Cardiac muscle cell (in vitro differentiated cells and primary cell): ENCODE measurements around the gene CHST10. TPM values are rescaled to one million over a fixed set of nuclear protein-coding genes. Genes with fewer than 3 reads are reported as not detected.

Experiments used
- DNase-seq, 2 donors: peaks; one replicate each; pipeline versions ENCODE4 v3.0.0 to v3.0.0-alpha.2; 2010 to 2017; ENCODE audit warnings: low read depth in 1 of 2, low spot score in 1 of 2
- H3K27ac ChIP-seq: fragments of 200-600 bp; sonication (generic); 2 replicates; pipeline ENCODE4 v1.5.1; 2016
- H3K27me3 ChIP-seq: fragments of 200-600 bp; sonication (generic); 2 replicates; pipeline ENCODE4 v1.6.0; 2016; ENCODE audit warnings: control low read depth
- H3K36me3 ChIP-seq: fragments of 200-600 bp; sonication (generic); 2 replicates; pipeline ENCODE4 v1.5.1; 2016; ENCODE audit warnings: control low read depth
- H3K4me1 ChIP-seq: fragments of 200-600 bp; sonication (generic); 2 replicates; pipeline ENCODE4 v1.8.1; 2017; ENCODE audit warnings: low read depth, mild to moderate bottlenecking, mixed run types
- H3K4me3 ChIP-seq: fragments of 200-600 bp; sonication (generic); 2 replicates; pipeline ENCODE4 v1.5.1; 2016; ENCODE audit warnings: mild to moderate bottlenecking
- H3K9me3 ChIP-seq: fragments of 200-600 bp; sonication (generic); 2 replicates; pipeline ENCODE4 v1.5.1; 2017; ENCODE audit warnings: low read depth, mild to moderate bottlenecking, control low read depth
- polyA plus RNA-seq: library from polyadenylated mRNA; unstranded; fragments of >200 nt; fragmentation: Nextera tagmentation; extraction: Ambion mirVana; gene quantifications from 2 replicates; pipeline ENCODE4 v1.2.1, GENCODE V29; 2016
- total RNA-seq: library from RNA; depleted of rRNA; stranded (reverse); fragments of >200 nt; gene quantifications from 2 replicates; pipeline ENCODE4 v1.2.3, GENCODE V29; 2016
- TF ChIP-seq, protein P1 (sequence below): IDR thresholded peaks from 2 replicates; pipeline ENCODE4 v1.5.1; 2012; ENCODE audit warnings: low read depth, mild to moderate bottlenecking, low read length

The CHST10 gene
- total and polyA plus RNA-seq, 2 experiments from 2014 or later = 21.0 to 22.2 TPM

GRCh38 chr2:100422320-100423055, 5.0 kb upstream of the CHST10 start:
- Histone ChIP-seq H3K27me3 (no peaks in the 10 kb centered on the region), H3K4me1 (peaks cover 3% of the 10 kb centered on the region), H3K36me3 (no peaks in the 10 kb centered on the region), H3K9me3 (no peaks in the 10 kb centered on the region), H3K27ac (no peak overlapping the region), H3K4me3 (no peak overlapping the region)
- TF ChIP-seq, protein P1, sequence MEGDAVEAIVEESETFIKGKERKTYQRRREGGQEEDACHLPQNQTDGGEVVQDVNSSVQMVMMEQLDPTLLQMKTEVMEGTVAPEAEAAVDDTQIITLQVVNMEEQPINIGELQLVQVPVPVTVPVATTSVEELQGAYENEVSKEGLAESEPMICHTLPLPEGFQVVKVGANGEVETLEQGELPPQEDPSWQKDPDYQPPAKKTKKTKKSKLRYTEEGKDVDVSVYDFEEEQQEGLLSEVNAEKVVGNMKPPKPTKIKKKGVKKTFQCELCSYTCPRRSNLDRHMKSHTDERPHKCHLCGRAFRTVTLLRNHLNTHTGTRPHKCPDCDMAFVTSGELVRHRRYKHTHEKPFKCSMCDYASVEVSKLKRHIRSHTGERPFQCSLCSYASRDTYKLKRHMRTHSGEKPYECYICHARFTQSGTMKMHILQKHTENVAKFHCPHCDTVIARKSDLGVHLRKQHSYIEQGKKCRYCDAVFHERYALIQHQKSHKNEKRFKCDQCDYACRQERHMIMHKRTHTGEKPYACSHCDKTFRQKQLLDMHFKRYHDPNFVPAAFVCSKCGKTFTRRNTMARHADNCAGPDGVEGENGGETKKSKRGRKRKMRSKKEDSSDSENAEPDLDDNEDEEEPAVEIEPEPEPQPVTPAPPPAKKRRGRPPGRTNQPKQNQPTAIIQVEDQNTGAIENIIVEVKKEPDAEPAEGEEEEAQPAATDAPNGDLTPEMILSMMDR = peak; percentile 74
- peak; percentile 55 to 65 for DNase-seq

- TF ChIP-seq, protein P1 = no peak
- Histone ChIP-seq H3K4me1 (peaks cover 16% of the 10 kb centered on the region), H3K9me3 (no peaks in the 10 kb centered on the region), H3K36me3 (no peaks in the 10 kb centered on the region), H3K27ac (no peak overlapping the region), H3K4me3 (no peak overlapping the region), H3K27me3 (no peaks in the 10 kb centered on the region)
- no peak for DNase-seq
Measured at GRCh38 chr2:100419915-100420314, 2.4 kb upstream of the CHST10 start.

- H3K36me3 ChIP-seq = no peaks in the 10 kb centered on the region
Measured at GRCh38 chr2:100418406-100418962, 1.0 kb upstream of the CHST10 start.

GRCh38 chr2:100417711-100418124, 250 bp upstream of the CHST10 start:
- DNase-seq = no peak
- H3K4me3 ChIP-seq = peak overlapping the region; percentile 78
- no peaks in the 10 kb centered on the region for H3K27me3 ChIP-seq
- no peaks in the 10 kb centered on the region for H3K36me3 ChIP-seq
- peak overlapping the region; percentile 92 for H3K27ac ChIP-seq
- peaks cover 16% of the 10 kb centered on the region for H3K4me1 ChIP-seq
- TF ChIP-seq, protein P1 = no peak
- no peaks in the 10 kb centered on the region for H3K9me3 ChIP-seq

More at GRCh38 chr2:100418406-100418962, 1.0 kb upstream of the CHST10 start:
- Histone ChIP-seq H3K9me3 (no peaks in the 10 kb centered on the region), H3K27ac (no peak overlapping the region), H3K4me3 (no peak overlapping the region), H3K27me3 (no peaks in the 10 kb centered on the region), H3K4me1 (peaks cover 16% of the 10 kb centered on the region)
- TF ChIP-seq, protein P1 = no peak
- no peak for DNase-seq

- peaks cover 16% of the 10 kb centered on the region for H3K4me1 ChIP-seq
- DNase-seq = peak in 1 of 2 donors; percentile 7
- no peak overlapping the region for H3K27ac ChIP-seq
- H3K36me3 ChIP-seq = no peaks in the 10 kb centered on the region
- no peaks in the 10 kb centered on the region for H3K27me3 ChIP-seq
- H3K4me3 ChIP-seq = peak overlapping the region; percentile 78
- no peaks in the 10 kb centered on the region for H3K9me3 ChIP-seq
- TF ChIP-seq, protein P1 = no peak
Measured at GRCh38 chr2:100416397-100416934, 1.0 kb downstream of the CHST10 start.
